Measurements from ENCODE around the gene ALDH1B1. TPM values are rescaled to one million over a fixed set of nuclear protein-coding genes. Genes with fewer than 3 reads are reported as not detected.
"Not testable (repeated sequence)": the region's sequence is repeated elsewhere in the genome, so short reads cannot be mapped to it uniquely, and the experiment has no call there.

Gene ALDH1B1
- total and polyA plus RNA-seq, 9 donors: 15.7 to 24.1 (median 21.1) TPM

DNA sequence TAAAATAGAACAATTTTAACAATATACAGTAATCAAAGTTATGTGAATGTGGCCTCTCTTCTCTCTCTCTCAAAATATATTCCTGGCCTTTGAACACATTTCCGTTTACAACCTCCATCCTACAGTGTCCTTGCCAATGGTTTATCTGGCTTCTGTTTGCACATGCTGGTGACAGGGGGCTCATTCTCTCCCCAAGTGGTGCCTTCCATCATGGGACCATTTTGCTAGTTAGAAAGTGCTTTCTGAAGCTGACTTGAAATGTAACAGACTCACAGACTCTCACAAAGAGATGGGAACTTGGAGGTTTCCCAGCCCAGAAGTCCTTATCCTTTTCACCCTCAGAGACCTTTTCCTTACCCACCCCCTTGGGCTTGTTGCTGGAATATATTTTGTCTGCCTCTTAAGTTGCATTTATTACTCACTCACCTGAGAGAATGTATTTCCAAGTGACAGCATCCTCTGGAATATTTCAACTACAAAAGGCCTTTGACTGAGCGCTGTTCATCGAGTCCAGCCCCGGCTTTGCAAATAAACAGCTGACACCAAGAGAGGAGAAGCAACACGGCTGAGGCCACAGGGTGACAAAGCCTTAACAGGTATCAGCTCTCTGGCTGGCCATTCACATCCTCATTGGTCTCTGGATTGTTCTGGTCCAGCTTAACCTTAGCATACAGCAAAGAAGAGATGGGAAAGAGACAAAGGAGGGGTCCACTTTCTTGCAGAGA, 17.5 kb upstream of the ALDH1B1 start:
- Histone ChIP-seq H3K4me1 (ENCODE audit: control insufficient read depth, insufficient read depth, low read length) (peaks cover 11% of the 10 kb centered on the region), H3K36me3 (ENCODE audit: control insufficient read depth, insufficient read depth, low read length) (no peaks in the 10 kb centered on the region), H3K27me3 (ENCODE audit: control insufficient read depth, insufficient read depth, low read length) (no peaks in the 10 kb centered on the region), H3K27ac (ENCODE audit: low read length) (no peak overlapping the region), H3K9me3 (replicated peaks; ENCODE audit: control insufficient read depth, low read depth, low read length) (no peaks in the 10 kb centered on the region), H3K4me3 (ENCODE audit: low read length) (no peak overlapping the region)
- 0% methylated on average over 1 of the region's 5 CpGs for WGBS (ENCODE audit: insufficient coverage)
- DNase-seq: no peak

DNA sequence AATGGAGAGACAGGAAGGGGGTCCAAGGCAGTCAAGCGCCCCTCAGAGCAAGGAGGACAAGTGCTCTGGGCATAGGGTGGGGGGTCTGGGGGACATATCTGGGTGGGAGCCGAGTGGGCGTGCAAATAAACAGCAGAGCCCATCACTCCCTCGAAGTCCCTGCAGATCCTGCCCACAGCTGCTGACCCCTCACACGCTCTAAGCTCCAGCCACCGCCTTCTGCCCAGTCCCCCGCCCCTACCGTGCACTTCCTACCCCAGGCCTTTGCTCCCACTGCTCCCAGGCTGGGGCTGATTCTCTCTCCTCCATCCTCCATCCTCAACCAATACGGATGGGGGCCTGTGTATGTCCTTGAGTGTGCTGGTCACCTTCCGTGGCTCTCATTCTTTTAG, 16.9 kb upstream of the ALDH1B1 start:
- H3K27me3 ChIP-seq (ENCODE audit: control insufficient read depth, insufficient read depth, low read length): no peaks in the 10 kb centered on the region
- H3K4me1 ChIP-seq (ENCODE audit: control insufficient read depth, insufficient read depth, low read length): peaks cover 14% of the 10 kb centered on the region
- H3K27ac ChIP-seq (ENCODE audit: low read length): no peak overlapping the region
- no peak for DNase-seq
- H3K4me3 ChIP-seq (ENCODE audit: low read length): no peak overlapping the region
- H3K9me3 ChIP-seq (replicated peaks; ENCODE audit: control insufficient read depth, low read depth, low read length): no peaks in the 10 kb centered on the region
- WGBS (ENCODE audit: insufficient coverage): 75% methylated on average over 3 of the region's 10 CpGs
- H3K36me3 ChIP-seq (ENCODE audit: control insufficient read depth, insufficient read depth, low read length): no peaks in the 10 kb centered on the region

DNA sequence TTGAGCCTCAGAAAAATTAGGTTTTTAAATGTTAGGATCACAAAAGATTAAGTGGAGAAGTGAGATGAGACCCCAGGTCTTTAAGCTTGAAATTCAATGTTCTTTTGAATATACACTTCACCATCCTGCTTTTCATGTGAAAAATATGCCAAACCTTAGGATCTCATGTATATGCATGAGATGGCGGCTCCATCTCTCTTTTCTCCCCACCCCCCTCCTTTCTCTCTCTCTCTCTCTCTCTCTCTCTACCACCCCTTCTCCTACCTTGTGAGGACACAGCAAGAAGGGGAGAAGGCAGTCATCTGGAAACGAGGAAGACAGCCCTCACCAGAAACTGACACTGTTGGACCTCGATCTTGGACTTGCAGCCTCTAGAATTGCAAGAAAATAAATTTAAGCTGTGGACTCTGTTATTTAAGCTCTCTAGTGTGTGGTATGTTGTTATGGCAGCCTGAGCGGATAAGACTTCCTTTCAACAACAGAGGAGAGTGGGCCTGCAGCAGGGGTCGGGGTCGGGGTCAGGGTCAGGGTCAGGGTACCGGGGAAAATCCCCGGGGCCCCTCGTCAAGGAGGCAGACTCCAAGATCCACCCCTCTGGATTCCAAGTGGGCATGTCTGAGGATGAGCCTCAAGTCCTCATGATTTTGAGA, 16.4 kb upstream of the ALDH1B1 start:
- 23% methylated on average over 5 of the region's 9 CpGs for WGBS (ENCODE audit: insufficient coverage)
- Histone ChIP-seq H3K27me3 (ENCODE audit: control insufficient read depth, insufficient read depth, low read length) (no peaks in the 10 kb centered on the region), H3K27ac (ENCODE audit: low read length) (no peak overlapping the region), H3K9me3 (replicated peaks; ENCODE audit: control insufficient read depth, low read depth, low read length) (no peaks in the 10 kb centered on the region), H3K4me3 (ENCODE audit: low read length) (no peak overlapping the region), H3K4me1 (ENCODE audit: control insufficient read depth, insufficient read depth, low read length) (peaks cover 20% of the 10 kb centered on the region), H3K36me3 (ENCODE audit: control insufficient read depth, insufficient read depth, low read length) (no peaks in the 10 kb centered on the region)
- no peak for DNase-seq

DNA sequence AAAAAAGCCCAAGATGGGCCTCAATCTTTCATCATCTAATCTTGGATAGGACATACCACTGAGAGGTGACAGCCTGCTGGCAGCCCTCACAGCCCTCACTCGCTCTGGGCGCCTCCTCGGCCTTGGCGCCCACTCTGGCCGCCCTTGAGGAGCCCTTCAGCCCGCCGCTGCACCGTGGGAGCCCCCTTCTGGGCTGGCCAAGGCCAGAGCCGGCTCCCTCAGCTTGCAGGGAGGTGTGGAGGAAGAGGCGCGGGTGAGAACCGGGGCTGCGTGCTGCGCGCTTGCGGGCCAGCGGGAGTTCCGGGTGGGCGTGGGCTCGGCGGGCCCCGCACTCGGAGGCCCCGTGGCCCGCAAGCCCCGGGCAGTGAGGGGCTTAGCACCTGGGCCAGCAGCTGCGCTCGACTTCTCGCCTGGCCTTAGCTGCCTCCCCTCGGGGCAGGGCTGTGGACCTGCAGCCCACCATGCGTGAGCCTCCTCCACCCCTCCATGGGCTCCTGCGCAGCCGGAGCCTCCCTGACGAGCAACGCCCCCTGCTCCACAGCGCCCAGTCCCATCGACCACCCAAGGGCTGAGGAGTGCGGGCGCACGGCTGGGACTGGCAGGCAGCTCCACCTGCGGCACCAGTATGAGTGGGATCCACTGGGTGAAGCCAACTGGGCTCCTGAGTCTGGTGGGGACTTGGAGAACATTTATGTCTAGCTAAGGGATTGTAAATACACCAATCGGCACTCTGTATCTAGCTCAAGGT, 15.0 kb upstream of the ALDH1B1 start:
- not testable (repeated sequence) for H3K27ac ChIP-seq (ENCODE audit: low read length); H3K27me3 ChIP-seq (ENCODE audit: control insufficient read depth, insufficient read depth, low read length); H3K36me3 ChIP-seq (ENCODE audit: control insufficient read depth, insufficient read depth, low read length); DNase-seq; H3K9me3 ChIP-seq (replicated peaks; ENCODE audit: control insufficient read depth, low read depth, low read length); H3K4me3 ChIP-seq (ENCODE audit: low read length)
- 87% methylated on average over 30 of the region's 42 CpGs for WGBS (ENCODE audit: insufficient coverage)
- H3K4me1 ChIP-seq (ENCODE audit: control insufficient read depth, insufficient read depth, low read length): peaks cover 29% of the 10 kb centered on the region

DNA sequence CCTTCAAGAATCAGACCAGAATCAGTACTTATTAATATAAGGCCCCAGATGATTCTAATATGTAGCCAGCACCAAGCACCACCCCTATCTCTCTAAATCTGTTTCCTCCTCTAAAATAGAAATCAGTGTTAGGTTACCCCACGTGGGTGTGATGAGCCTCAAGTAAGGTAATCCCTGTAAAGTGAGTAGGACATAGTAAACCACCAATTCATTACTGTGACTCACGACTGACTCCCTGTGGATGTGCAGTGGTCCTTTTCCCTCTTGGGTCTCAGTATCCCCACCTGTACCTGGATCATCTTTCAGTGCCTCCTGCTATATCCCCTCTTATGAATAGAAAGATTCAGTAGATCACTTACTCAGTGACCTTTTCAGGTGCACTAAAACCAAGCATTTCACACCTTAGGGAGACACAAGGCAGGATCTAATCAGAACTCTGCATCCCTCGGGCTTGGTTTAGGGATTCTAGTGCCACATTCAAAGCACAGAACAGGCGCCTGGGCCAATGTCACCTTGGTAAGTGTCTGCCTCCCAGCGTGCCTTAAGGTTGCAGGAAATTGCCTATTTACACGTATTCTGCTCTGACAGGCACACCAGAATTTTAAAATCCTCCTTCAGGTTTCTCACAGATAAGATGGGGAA, 12.2 kb upstream of the ALDH1B1 start:
- no peaks in the 10 kb centered on the region for H3K36me3 ChIP-seq (ENCODE audit: control insufficient read depth, insufficient read depth, low read length)
- H3K27ac ChIP-seq (ENCODE audit: low read length): peak overlapping the region; percentile 1
- peaks cover 29% of the 10 kb centered on the region for H3K4me1 ChIP-seq (ENCODE audit: control insufficient read depth, insufficient read depth, low read length)
- H3K4me3 ChIP-seq (ENCODE audit: low read length): no peak overlapping the region
- H3K27me3 ChIP-seq (ENCODE audit: control insufficient read depth, insufficient read depth, low read length): no peaks in the 10 kb centered on the region
- DNase-seq: peak; percentile 46
- WGBS (ENCODE audit: insufficient coverage): 70% methylated on average over 4 of the region's 6 CpGs
- peaks cover 5% of the 10 kb centered on the region for H3K9me3 ChIP-seq (replicated peaks; ENCODE audit: control insufficient read depth, low read depth, low read length)

DNA sequence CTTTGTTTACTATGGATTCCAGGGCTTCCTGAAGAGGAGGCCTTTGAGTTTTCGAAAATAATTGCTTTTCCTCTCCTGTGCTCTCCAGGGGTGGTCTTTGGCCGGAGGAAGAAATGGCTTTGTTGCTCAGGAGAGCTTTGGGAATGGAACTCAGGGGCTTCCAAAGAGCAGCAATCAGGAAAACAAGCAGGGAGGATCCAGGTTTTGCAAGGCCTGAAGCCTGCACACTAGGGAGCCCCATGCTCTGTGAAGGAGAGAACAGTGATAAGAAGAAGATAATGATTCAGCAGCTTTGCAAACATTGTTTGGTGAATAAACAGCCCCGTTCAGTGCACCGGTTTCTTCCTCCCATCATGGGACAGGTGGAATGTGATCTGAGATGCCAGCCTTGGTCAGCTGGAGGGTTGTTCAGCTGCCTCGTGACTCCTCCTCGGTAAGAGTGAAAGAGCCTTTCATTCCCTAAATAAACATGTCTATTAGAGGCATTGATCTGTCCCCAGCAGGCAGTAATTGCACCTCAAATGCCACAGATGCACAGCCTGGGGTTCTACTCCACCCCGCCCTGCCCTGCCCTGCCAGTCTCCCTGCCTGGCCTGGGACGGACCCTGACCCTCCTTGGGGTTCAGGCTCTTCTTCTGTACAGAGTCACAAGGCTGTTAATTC, 11.5 kb upstream of the ALDH1B1 start:
- Histone ChIP-seq H3K9me3 (replicated peaks; ENCODE audit: control insufficient read depth, low read depth, low read length) (peaks cover 5% of the 10 kb centered on the region), H3K27ac (ENCODE audit: low read length) (peak overlapping the region; percentile 59), H3K4me3 (ENCODE audit: low read length) (no peak overlapping the region), H3K4me1 (ENCODE audit: control insufficient read depth, insufficient read depth, low read length) (peaks cover 35% of the 10 kb centered on the region), H3K27me3 (ENCODE audit: control insufficient read depth, insufficient read depth, low read length) (no peaks in the 10 kb centered on the region), H3K36me3 (ENCODE audit: control insufficient read depth, insufficient read depth, low read length) (no peaks in the 10 kb centered on the region)
- 50% methylated on average over 6 of the region's 8 CpGs for WGBS (ENCODE audit: insufficient coverage)
- peak; percentile 51 for DNase-seq

DNA sequence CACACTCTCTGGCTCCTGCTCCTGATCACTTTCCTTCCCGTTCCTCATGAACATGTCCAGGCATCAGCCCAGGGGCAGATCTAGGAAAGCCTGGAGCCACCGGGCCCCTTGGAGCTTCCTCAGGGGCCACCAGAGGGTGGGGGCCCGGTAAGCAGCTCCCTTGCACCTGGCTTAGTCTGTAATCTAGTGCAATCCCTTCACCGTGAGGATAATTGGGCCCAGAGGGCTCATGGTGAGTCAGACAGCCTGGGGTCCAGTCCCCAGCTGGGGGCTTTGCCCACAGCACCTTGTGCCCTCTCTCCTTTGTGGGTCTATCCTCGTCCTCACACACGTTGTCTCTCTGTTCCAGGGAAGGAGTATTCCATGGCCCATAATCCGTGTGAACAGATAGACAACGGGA, 10.4 kb upstream of the ALDH1B1 start:
- WGBS (ENCODE audit: insufficient coverage): 65% methylated on average over 6 of the region's 8 CpGs
- H3K27me3 ChIP-seq (ENCODE audit: control insufficient read depth, insufficient read depth, low read length): no peaks in the 10 kb centered on the region
- no peaks in the 10 kb centered on the region for H3K36me3 ChIP-seq (ENCODE audit: control insufficient read depth, insufficient read depth, low read length)
- H3K27ac ChIP-seq (ENCODE audit: low read length): no peak overlapping the region
- DNase-seq: no peak
- H3K4me1 ChIP-seq (ENCODE audit: control insufficient read depth, insufficient read depth, low read length): peaks cover 46% of the 10 kb centered on the region
- peaks cover 5% of the 10 kb centered on the region for H3K9me3 ChIP-seq (replicated peaks; ENCODE audit: control insufficient read depth, low read depth, low read length)
- H3K4me3 ChIP-seq (ENCODE audit: low read length): no peak overlapping the region

DNA sequence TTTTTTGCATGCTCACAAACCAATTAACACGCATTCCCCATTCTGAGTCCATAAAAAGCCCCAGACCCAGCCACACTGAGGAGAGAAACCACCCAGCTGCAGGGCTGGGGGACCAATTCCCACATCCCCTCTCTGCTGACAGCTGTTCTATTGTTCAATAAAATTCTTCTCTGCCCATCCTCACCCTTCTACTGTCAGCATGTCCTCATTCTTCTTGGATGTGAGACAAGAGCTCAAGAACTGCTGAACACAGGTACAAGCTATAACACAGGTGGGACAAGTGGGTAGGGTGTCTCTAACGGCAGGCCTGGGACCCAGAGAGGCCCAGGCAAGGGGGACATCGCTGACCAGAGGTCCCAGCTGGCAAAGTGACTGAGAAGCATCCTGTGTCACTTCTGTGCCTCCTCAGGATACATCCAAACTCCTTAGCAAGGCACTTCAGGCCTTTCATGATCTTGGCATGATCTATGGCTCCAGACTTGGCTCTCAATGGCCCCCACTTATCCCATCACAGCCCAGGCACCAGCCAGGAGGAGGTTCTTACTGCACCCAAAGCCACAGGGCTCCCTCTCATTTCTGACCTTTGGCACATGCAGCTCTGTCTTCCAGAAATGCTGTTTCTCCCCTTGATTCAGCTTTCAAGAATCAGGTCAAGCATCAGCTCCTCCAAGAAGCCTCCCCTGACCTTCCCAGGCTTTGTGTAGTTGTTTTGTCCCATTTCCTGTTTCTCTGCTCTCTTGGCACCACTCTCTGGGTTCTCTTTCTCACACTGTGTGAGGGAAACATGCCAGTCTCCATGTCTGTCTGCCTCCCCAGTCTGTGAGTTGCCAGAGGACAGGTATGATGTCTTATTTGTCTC, 7.3 kb upstream of the ALDH1B1 start:
- 82% methylated on average over 3 of the region's 3 CpGs for WGBS (ENCODE audit: insufficient coverage)

DNA sequence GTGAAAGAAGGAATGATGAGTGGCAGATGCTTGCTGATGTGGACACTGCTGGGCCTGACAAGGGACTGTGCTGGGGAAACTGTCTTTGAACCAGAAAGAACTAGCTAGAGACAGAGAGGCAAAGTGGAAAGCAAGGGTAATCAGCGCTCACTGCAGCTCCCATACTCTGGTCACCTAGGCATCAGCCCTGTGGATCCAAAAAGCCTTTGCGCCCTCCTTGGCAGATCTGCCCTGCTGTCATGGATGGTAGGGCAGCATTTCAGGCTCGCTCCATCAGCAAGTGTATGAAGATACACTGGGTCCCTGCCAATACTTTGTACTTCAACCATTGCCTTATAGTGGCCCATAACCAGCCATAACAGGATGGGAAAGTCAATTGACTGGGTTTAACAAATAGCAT, 6.6 kb upstream of the ALDH1B1 start:
- 90% methylated on average over 3 of the region's 3 CpGs for WGBS (ENCODE audit: insufficient coverage)
- Histone ChIP-seq H3K4me1 (ENCODE audit: control insufficient read depth, insufficient read depth, low read length) (peaks cover 45% of the 10 kb centered on the region), H3K9me3 (replicated peaks; ENCODE audit: control insufficient read depth, low read depth, low read length) (peaks cover 5% of the 10 kb centered on the region), H3K36me3 (ENCODE audit: control insufficient read depth, insufficient read depth, low read length) (no peaks in the 10 kb centered on the region), H3K27me3 (ENCODE audit: control insufficient read depth, insufficient read depth, low read length) (no peaks in the 10 kb centered on the region), H3K4me3 (ENCODE audit: low read length) (no peak overlapping the region), H3K27ac (ENCODE audit: low read length) (no peak overlapping the region)
- no peak for DNase-seq

More for the DNA sequence above, 7.3 kb upstream of the ALDH1B1 start:
- peaks cover 5% of the 10 kb centered on the region for H3K9me3 ChIP-seq (replicated peaks; ENCODE audit: control insufficient read depth, low read depth, low read length)
- no peaks in the 10 kb centered on the region for H3K36me3 ChIP-seq (ENCODE audit: control insufficient read depth, insufficient read depth, low read length)
- H3K4me3 ChIP-seq (ENCODE audit: low read length): no peak overlapping the region
- no peaks in the 10 kb centered on the region for H3K27me3 ChIP-seq (ENCODE audit: control insufficient read depth, insufficient read depth, low read length)
- peaks cover 51% of the 10 kb centered on the region for H3K4me1 ChIP-seq (ENCODE audit: control insufficient read depth, insufficient read depth, low read length)
- no peak overlapping the region for H3K27ac ChIP-seq (ENCODE audit: low read length)
- no peak for DNase-seq

Measured in muscle of leg (tissue), 11 donors.